HG03135 (cell line): ENCODE data around the gene CACNB1.
"Not testable (repeated sequence)": the region's sequence is repeated elsewhere in the genome, so short reads cannot be mapped to it uniquely, and the experiment has no call there.

ENCODE experiments used
- ATAC-seq: cut with Tn5 transposase; IDR thresholded peaks from one replicate; pipeline ENCODE4 v1.9.1; 2021; ENCODE audit warnings: mild to moderate bottlenecking, moderate library complexity; ENCODE audit not compliant: unreplicated experiment

CACNB1 gene

GRCh38 chr17:39177256-39177655 lies 20.2 kb downstream of the CACNB1 start:
- no peak for ATAC-seq

DNA sequence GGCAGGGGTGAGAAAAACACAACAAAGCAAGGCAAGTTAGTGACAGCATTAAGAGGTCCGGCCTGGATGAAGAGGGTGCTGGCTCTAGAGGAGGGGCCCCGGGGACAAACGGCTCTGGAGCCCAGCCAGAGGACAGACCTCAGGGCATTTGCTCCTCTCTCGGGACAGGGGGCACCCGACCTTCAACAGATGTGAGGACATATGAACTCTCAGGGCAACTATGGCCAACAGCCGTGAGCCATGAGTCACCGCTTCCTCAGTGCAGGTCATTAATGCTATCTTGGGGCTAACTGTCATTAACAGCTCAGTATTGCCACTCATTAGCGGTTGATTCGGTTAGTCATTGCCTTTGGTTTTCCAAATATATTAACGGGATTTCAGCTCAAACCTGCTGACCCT lies 21.8 kb downstream of the CACNB1 start:
- no peak for ATAC-seq

DNA sequence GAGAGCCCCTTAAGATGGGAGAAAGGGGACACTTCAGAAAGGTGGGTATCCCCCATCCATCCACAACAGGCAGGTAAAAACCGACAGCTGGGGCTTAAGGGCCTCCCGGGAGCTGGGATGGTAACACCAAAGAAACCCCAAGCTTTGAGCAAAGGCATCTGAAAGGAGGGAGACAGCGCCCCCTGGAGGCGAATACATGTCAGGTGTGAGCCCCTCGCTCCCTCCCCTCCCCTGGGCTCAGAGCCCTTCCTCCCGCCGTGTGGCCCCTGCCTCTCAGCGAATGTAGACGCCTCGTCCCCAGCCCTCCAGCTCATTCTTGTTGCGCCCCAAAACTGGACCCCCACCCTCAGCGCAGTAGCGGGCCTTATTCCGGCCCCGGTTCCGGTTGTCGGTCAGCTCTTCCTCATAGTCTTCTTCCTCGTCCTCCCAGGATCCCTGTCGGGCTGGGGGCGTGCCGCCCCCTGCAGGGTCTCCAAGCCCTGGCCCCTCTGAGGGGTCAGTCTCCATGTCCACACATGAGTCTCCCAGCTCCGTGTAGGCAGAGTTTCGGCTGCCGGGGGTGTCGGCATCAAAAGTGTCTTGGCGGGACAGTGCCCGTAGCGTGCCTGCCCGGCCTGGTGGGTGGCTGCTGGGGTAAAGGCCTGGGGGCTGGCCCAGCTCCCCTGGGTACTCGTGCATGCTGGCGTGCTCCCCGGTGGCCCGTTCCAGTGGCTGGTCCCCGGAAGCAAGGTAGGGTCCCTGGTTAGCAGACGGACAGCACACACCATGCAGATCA lies 22.4 kb downstream of the CACNB1 start:
- ATAC-seq: no peak

GRCh38 chr17:39173526-39174274 lies 23.8 kb downstream of the CACNB1 start:
- ATAC-seq: no peak

- ATAC-seq: no peak
Measured at GRCh38 chr17:39173080-39173479, 24.4 kb downstream of the CACNB1 start.

- ATAC-seq: no peak
Measured at GRCh38 chr17:39171933-39172332, 25.5 kb downstream of the CACNB1 start.

GRCh38 chr17:39170558-39170957 lies 26.9 kb downstream of the CACNB1 start:
- ATAC-seq: no peak

GRCh38 chr17:39170109-39170508 lies 27.4 kb downstream of the CACNB1 start:
- no peak for ATAC-seq

- no peak for ATAC-seq
Measured at GRCh38 chr17:39169518-39169917, 28.0 kb downstream of the CACNB1 start.

GRCh38 chr17:39169101-39169500 lies 28.4 kb downstream of the CACNB1 start:
- ATAC-seq: no peak

- not testable (repeated sequence) for ATAC-seq
Measured at GRCh38 chr17:39168503-39168902, 29.0 kb downstream of the CACNB1 start.

- no peak for ATAC-seq
Measured at GRCh38 chr17:39167476-39167875, 30.0 kb downstream of the CACNB1 start.

- ATAC-seq: no peak
Measured at GRCh38 chr17:39166437-39167335, 30.8 kb downstream of the CACNB1 start.

DNA sequence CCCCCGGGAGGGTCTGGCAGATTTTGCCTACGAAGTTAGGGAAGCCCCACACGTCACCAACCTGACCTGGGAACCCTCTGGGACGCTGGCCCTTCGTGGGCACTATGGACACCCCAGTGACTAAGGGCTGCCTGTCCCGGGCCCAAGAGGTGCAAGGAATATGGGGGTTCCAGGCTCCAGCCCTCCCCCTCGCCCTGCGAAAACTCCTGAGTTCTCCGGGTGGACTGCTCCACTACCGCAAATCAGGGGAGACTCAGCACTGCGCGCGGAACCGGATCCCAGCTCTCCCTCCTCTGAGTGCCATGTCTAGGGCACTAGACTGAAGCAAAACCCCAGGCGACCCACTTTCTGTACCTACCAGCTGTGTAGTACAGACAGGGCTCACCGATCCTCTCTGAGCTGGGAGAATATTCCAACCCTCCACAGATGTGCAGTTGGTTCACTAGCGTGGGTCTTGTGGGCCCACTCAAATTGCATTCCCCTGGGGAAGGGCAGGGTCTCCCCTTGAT lies 31.6 kb downstream of the CACNB1 start, which contains the start of gene ARL5C:
TSS of gene ARL5C (minus strand) at position 321 of the 509 bp plus-strand sequence. CDS start 401 bp downstream, outside the sequence.
- ATAC-seq: no peak

- ATAC-seq: no peak
Measured at GRCh38 chr17:39165178-39165840, 32.2 kb downstream of the CACNB1 start.

GRCh38 chr17:39164675-39165143 lies 32.8 kb downstream of the CACNB1 start:
- peak; percentile 78 for ATAC-seq

DNA sequence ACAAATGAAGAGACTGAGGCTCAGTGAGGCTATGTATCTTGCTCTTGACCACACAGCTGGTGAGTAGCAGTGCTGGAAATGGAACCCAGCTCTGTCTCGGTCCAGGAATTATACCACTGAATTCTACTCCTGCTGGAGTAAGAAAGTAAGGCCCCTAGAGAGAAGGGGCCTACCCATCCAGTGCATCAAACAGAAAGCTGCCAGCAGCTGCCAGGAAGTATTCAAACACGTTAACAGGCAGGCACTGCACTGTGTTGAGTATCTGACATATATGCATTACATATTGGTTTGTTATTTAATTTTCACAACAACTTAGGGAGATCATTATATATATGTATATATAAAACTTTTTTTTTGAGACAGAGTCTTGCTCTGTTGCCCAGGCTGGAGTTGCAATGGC lies 35.5 kb downstream of the CACNB1 start:
- no peak for ATAC-seq

DNA sequence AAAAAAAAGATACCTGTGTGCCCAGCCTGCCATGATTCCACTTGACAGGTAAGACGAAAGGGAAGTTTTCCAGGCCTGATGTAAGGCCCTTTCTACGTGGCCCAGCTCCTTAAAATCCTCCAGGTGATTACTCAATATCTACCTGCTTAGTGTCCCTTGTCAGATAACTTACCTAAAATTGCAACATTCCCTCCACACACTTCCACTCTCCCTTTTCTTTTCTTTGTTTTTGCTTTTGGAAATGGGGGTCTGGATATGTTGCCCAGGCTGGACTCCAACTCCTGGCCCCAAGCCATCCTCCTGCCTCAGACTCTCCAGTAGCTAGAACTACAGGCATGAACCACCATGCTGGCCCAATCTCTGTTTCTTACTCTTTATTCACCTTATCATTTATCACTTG lies 38.8 kb downstream of the CACNB1 start:
- ATAC-seq: no peak

DNA sequence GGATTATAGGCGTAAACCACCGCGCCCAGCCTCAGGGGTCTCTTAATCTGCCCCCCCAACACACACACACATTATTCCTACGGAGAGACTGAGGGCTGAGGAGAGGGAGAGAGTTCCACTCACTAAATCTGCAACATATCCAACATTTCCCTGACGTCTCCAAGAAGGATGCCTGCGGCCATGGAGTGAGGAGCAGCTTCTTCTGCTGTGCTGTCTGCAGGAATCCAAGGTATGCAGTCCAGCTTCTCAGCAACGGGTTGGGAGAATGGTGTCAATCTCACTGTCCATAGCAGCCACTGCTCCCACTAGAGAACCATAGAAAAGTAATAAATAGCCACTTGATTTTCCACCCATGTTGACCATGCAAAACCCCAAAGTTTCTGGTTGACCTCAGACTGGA lies 41.0 kb downstream of the CACNB1 start:
- no peak for ATAC-seq

DNA sequence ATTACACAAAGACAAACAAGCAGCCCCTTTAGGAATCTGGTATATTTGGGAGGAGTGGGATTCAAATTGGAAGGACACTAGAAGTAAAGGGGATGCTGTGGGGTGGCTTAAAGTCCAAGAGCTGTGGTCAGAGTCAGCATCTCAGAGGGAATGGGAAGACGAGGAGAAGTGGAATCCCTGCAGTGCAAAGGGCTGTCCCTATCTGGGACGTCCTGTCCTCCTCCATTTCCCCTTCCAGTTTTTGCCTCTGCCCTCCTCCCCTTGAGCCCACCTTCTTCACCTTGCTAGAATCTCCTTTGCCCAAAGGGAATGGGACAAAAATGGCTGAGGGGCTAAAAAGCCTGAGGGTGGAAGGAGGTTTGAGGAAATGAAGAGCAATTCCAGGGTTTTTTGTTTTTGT lies 41.8 kb downstream of the CACNB1 start:
- ATAC-seq: no peak
